BJ (cell line): ENCODE data around the gene WTAP. TPM values are rescaled to one million over a fixed set of nuclear protein-coding genes. Genes with fewer than 3 reads are reported as not detected.
"Not testable (repeated sequence)": the region's sequence is repeated elsewhere in the genome, so short reads cannot be mapped to it uniquely, and the experiment has no call there.

Experiments used
- CTCF ChIA-PET: fragments of 350-600 bp; formaldehyde crosslinking; extraction: SDS; loops from one replicate; lab custom pipeline; 2021; ENCODE audit warnings: antibody characterized with exemption, inconsistent platforms; lab: Yijun Ruan, JAX
- POLR2A ChIA-PET: fragments of 300-600 bp; sonication (Branson Sonifier 250); formaldehyde crosslinking; extraction: SDS; loops from one replicate; lab custom pipeline; 2021; ENCODE audit warnings: antibody characterized with exemption; lab: Charles Lee
- DNase-seq: peaks from one replicate; pipeline ENCODE4 v3.0.0-alpha.2; 2011; ENCODE audit warnings: low read depth
- H3K27me3 ChIP-seq: 2 replicates; pipeline ENCODE4 v1.6.0; 2011; ENCODE audit warnings: low read length; ENCODE audit not compliant: control insufficient read depth, insufficient read depth
- H3K36me3 ChIP-seq: 2 replicates; pipeline ENCODE4 v1.5.1; 2011; ENCODE audit warnings: low read length; ENCODE audit not compliant: control insufficient read depth, insufficient read depth
- H3K4me3 ChIP-seq: 2 replicates; pipeline ENCODE4 v1.5.1; 2011; ENCODE audit warnings: low read depth, mild to moderate bottlenecking, control low read depth, low read length
- polyA plus RNA-seq: library from polyadenylated mRNA; depleted of rRNA; stranded (reverse); fragments of >200 nt; gene quantifications from 2 replicates; pipeline ENCODE4 v1.2.3, GENCODE V29; 2011
- TF ChIP-seq, protein P1 (sequence below): IDR thresholded peaks from 2 replicates; pipeline ENCODE4 v1.5.1; 2011; ENCODE audit warnings: low read depth, mild to moderate bottlenecking, control low read depth, inconsistent platforms, low read length, moderate library complexity; ENCODE audit not compliant: insufficient read depth

The WTAP gene
- polyA plus RNA-seq, 1 experiment, result 10.0 TPM

DNA sequence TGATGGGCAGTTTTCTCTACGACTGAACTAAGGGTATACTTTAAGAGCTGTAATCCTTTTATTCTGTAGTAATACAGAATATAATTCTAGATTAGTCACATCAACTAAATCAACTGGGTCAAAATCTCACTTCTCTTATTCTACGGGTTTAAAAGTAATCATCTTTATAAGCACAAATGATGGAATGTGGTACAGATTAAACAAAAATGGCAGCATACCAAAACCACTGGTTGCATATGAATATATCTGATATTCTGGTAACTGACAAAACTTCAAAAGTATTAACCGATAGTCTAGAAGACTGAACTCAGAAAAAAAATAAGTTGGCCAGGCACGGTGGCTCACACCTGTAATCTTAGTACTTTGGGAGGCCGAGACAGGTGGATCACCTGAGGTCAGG is 41.3 kb upstream of the WTAP start:
- TF ChIP-seq, protein P1, sequence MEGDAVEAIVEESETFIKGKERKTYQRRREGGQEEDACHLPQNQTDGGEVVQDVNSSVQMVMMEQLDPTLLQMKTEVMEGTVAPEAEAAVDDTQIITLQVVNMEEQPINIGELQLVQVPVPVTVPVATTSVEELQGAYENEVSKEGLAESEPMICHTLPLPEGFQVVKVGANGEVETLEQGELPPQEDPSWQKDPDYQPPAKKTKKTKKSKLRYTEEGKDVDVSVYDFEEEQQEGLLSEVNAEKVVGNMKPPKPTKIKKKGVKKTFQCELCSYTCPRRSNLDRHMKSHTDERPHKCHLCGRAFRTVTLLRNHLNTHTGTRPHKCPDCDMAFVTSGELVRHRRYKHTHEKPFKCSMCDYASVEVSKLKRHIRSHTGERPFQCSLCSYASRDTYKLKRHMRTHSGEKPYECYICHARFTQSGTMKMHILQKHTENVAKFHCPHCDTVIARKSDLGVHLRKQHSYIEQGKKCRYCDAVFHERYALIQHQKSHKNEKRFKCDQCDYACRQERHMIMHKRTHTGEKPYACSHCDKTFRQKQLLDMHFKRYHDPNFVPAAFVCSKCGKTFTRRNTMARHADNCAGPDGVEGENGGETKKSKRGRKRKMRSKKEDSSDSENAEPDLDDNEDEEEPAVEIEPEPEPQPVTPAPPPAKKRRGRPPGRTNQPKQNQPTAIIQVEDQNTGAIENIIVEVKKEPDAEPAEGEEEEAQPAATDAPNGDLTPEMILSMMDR, result no peak
- Histone ChIP-seq H3K4me3 (no peak overlapping the region), H3K36me3 (peaks cover 20% of the 10 kb centered on the region), H3K27me3 (no peaks in the 10 kb centered on the region)
- CTCF ChIA-PET, result interaction anchor here (1.3 to 1.5 kb wide), 2 partner anchors 31 to 72 kb away, joined by 3 read pairs; no protein-coding TSS in a partner anchor
- POLR2A ChIA-PET, result interaction anchor here (0.6 kb wide), 1 partner anchor 35 kb away, joined by 5 read pairs; no protein-coding TSS in a partner anchor
- no peak for DNase-seq

DNA sequence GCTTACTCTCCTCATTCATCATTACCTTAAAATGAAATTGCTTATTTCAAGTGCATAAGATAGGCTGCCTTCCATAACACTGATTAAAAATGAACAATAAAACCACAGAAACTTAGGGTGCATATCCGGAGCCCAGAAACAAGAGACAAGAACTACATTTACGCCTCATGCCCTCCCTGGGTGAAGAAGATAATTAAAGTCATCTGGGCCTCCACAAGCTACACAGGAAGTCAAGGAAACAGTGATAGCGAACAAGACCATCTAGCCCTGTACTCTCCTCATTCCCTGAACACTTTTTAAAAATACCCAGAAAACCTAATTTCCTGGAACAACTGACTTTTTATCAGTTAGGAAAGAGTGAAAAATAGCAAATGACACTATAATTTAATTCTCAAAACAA is 40.6 kb upstream of the WTAP start:
- ChIA-PET CTCF (interaction anchor here (1.5 kb wide), 1 partner anchor 72 kb away, joined by 3 read pairs; no protein-coding TSS in a partner anchor), POLR2A (no interaction called here)
- Histone ChIP-seq H3K4me3 (no peak overlapping the region), H3K27me3 (no peaks in the 10 kb centered on the region), H3K36me3 (peaks cover 20% of the 10 kb centered on the region)
- TF ChIP-seq, protein P1, result no peak
- DNase-seq, result no peak

DNA sequence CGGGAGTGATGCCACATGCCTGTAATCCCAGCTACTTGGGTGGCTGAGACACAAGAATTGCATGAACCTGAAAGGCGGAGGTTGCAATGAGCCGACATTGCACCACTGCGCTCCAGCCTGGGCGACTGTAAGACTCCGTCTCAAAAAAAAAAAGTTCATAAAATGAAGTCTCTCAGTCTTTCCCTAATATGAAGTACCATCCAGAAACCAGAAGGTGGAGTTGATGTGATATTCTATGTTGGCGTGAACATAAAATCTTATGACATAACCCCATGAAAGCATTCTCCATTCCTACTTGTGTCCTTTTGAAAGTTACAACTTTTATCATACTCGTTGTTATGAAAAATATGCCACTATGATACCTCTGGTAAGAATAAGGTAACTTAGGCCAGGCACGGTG is 40.0 kb upstream of the WTAP start:
- POLR2A ChIA-PET, result no interaction called here

DNA sequence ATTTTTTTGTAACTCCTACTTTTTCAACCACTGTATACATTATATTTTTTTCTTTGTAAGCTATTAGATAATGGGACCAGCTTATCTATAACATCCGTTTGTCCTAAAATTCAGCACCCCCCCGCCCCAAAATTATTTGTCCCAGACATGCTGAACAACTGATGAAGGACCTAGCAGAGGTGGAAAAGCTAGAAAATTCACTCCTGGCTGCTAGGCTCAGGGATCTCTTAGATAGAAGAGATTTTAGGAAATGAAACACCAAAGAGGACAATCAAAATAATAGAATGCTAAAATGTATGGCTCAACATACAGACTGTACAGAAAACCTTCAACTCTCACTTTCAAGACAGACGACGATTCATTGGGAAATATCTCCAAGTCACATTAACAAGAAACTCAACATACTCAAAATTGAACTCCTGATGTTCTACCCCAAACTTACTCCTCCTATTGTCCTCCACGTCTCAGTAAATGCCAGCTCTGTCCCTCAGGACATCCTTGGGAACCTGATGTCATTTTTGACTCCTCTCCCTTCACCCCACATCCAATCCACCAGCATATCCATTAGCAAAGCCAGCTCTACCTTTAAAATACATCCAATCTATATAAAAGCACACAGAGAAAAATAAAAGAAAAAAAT is 38.9 kb upstream of the WTAP start:
- TF ChIP-seq, protein P1, result no peak
- peaks cover 20% of the 10 kb centered on the region for H3K36me3 ChIP-seq
- no peaks in the 10 kb centered on the region for H3K27me3 ChIP-seq
- ChIA-PET CTCF (interaction anchor here (0.9 to 1.1 kb wide), 2 partner anchors 103 to 164 kb away, joined by 4 to 5 read pairs; no protein-coding TSS in a partner anchor), POLR2A (no interaction called here)
- no peak overlapping the region for H3K4me3 ChIP-seq
- no peak for DNase-seq

More for the DNA sequence above, 40.0 kb upstream of the WTAP start:
- no peak for DNase-seq
- CTCF ChIA-PET, result no interaction called here
- H3K36me3 ChIP-seq, result peaks cover 21% of the 10 kb centered on the region
- H3K27me3 ChIP-seq, result no peaks in the 10 kb centered on the region
- TF ChIP-seq, protein P1, result no peak
- no peak overlapping the region for H3K4me3 ChIP-seq

DNA sequence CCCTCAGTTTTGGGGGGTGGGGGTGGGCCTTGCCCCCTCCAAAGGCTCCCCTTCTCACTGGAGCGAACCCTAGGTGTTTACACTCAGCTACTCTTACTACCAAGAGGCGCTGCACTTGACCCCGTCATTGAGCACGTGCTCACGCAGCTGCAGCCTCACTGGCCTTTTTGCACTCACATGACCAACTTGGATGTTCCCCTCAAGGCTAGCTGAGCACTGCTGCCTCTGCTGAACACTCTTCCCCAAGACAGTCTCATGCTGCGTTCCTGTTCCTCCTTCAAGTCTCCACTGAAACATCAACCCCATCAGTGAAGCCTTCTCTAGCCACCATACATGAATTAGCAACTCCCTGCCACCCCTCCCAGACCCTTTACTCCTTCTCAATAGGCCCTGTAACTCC is 38.3 kb upstream of the WTAP start:
- DNase-seq, result no peak
- ChIA-PET CTCF (interaction anchor here (0.6 to 1.1 kb wide), 4 partner anchors 8 to 188 kb away, joined by 3 to 5 read pairs (median 4); no protein-coding TSS in a partner anchor), POLR2A (no interaction called here)
- Histone ChIP-seq H3K4me3 (no peak overlapping the region), H3K27me3 (no peaks in the 10 kb centered on the region), H3K36me3 (peaks cover 15% of the 10 kb centered on the region)
- TF ChIP-seq, protein P1, result no peak

DNA sequence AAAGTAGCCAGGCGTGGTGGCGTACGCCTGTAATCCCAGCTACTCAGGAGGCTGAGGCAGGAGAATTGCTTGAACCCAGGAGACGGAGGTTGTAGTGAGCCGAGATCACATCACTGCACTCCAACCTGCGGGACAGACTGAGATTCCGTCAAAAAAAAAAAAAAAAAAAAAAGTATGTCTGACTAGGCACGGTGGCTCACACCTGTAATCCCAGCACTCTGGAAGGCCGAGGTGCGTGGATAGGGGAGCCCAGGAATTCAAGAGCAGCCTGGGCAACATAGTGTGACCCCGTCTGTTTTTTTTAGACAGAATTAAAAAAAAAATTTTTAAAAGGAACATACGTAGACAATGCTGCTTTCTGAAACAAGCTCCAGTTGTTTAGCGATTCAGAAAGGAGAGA is 37.2 kb upstream of the WTAP start:
- POLR2A ChIA-PET, result interaction anchor here (0.6 kb wide), 1 partner anchor 98 kb away, joined by 8 read pairs; no protein-coding TSS in a partner anchor
- H3K4me3 ChIP-seq, result not testable (repeated sequence)

More for the DNA sequence above, 37.2 kb upstream of the WTAP start:
- peaks cover 13% of the 10 kb centered on the region for H3K36me3 ChIP-seq
- DNase-seq, H3K27me3 ChIP-seq: not testable (repeated sequence)
- CTCF ChIA-PET, result interaction anchor here (0.6 to 3.6 kb wide), 4 partner anchors 30 to 163 kb away, joined by 4 to 33 read pairs (median 18); partner anchors contain the start of genes MRPL18 and TCP1
